ENCODE results near the gene RNF5.

DNA sequence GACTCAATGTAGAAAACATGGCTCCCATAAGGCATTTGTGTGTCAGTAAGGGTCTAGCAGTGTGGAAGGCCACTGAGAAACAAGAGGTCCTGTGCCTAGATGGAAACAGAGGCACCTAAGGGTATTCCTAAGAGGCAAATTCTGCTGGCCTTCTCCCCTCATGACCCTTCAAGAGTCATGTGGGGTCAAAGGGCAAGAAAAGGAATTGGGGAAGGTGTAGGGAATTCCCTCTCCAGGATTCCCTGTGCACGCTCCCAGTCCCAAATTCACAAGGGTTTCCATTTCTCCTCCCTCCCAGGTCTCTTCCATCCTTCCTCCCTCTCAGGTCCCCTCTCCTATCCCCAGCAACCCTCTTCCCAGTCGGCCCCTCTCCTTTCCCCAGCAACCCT, 2.9 kb upstream of the RNF5 start:
- TF ChIP-seq NFRKB (IDR thresholded peaks at IDR 0.05) (no peak), SP1 (IDR thresholded peaks at IDR 0.05) (no peak), L3MBTL2 (conservative IDR thresholded peaks at IDR 0.05) (no peak), FOXM1 (IDR thresholded peaks at IDR 0.05; ENCODE audit: borderline replicate concordance) (no peak), FOXK2 (IDR thresholded peaks at IDR 0.05) (no peak), BHLHE40 (IDR thresholded peaks at IDR 0.05; ENCODE audit: borderline replicate concordance) (no peak), FOXA1 (IDR thresholded peaks at IDR 0.05) (no peak), HDGF (IDR thresholded peaks at IDR 0.05; ENCODE audit: borderline replicate concordance) (no peak), ARNT (IDR thresholded peaks at IDR 0.05) (no peak), ELF4 (IDR thresholded peaks at IDR 0.05) (no peak), TARDBP (IDR thresholded peaks at IDR 0.05) (no peak), ZNF384 (IDR thresholded peaks at IDR 0.05) (no peak), CTBP1 (IDR thresholded peaks at IDR 0.05; ENCODE audit: borderline replicate concordance) (no peak)
- TF ChIP-seq, protein P1, sequence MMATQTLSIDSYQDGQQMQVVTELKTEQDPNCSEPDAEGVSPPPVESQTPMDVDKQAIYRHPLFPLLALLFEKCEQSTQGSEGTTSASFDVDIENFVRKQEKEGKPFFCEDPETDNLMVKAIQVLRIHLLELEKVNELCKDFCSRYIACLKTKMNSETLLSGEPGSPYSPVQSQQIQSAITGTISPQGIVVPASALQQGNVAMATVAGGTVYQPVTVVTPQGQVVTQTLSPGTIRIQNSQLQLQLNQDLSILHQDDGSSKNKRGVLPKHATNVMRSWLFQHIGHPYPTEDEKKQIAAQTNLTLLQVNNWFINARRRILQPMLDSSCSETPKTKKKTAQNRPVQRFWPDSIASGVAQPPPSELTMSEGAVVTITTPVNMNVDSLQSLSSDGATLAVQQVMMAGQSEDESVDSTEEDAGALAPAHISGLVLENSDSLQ (IDR thresholded peaks at IDR 0.05): no peak

Data from HEK293T (cell line).